NCI-H748 (cell line): ENCODE measurements around the gene PCDH10.

Source experiments
- DNase-seq: peaks from one replicate; lab custom pipeline; 2025; ENCODE audit not compliant: unreplicated experiment; lab: John Stamatoyannopoulos, UW

Gene PCDH10

GRCh38 chr4:133149364-133149695 is 236 bp downstream of the PCDH10 start:
- no peak for DNase-seq

- peak; percentile 40 for DNase-seq
Measured at GRCh38 chr4:133149932-133150471, 908 bp downstream of the PCDH10 start.

GRCh38 chr4:133150486-133151340 is 1.6 kb downstream of the PCDH10 start:
- peak; percentile 73 for DNase-seq

- peak; percentile 83 for DNase-seq
Measured at GRCh38 chr4:133151341-133151690, 2.2 kb downstream of the PCDH10 start.

- peak; percentile 77 for DNase-seq
Measured at GRCh38 chr4:133151691-133152329, 2.7 kb downstream of the PCDH10 start.

- peak; percentile 75 for DNase-seq
Measured at GRCh38 chr4:133152330-133152821, 3.3 kb downstream of the PCDH10 start.

GRCh38 chr4:133152831-133153481 is 3.9 kb downstream of the PCDH10 start:
- peak; percentile 64 for DNase-seq

GRCh38 chr4:133154725-133155124 is 5.6 kb downstream of the PCDH10 start:
- peak; percentile 41 for DNase-seq

- no peak for DNase-seq
Measured at GRCh38 chr4:133156096-133156495, 7.0 kb downstream of the PCDH10 start.

GRCh38 chr4:133156556-133156955 is 7.5 kb downstream of the PCDH10 start:
- no peak for DNase-seq

GRCh38 chr4:133157460-133158160 is 8.5 kb downstream of the PCDH10 start:
- peak; percentile 37 for DNase-seq

- DNase-seq: no peak
Measured at GRCh38 chr4:133160853-133161252, 11.8 kb downstream of the PCDH10 start.

- DNase-seq: peak; percentile 14
Measured at GRCh38 chr4:133161570-133162295, 12.6 kb downstream of the PCDH10 start.

GRCh38 chr4:133162941-133163340 is 13.8 kb downstream of the PCDH10 start:
- no peak for DNase-seq

GRCh38 chr4:133178956-133179355 is 29.9 kb downstream of the PCDH10 start:
- DNase-seq: no peak

GRCh38 chr4:133186210-133186609 is 37.1 kb downstream of the PCDH10 start:
- DNase-seq: no peak

GRCh38 chr4:133186845-133187244 is 37.8 kb downstream of the PCDH10 start:
- DNase-seq: no peak

GRCh38 chr4:133188433-133189146 is 39.5 kb downstream of the PCDH10 start:
- no peak for DNase-seq

GRCh38 chr4:133189147-133189517 is 40.0 kb downstream of the PCDH10 start:
- no peak for DNase-seq

- no peak for DNase-seq
Measured at GRCh38 chr4:133190098-133190497, 41.0 kb downstream of the PCDH10 start.
